GM21515 (cell line): Measurements from ENCODE around the gene DPYSL3.
A peak's percentile ranks its signal among the peaks of the same experiment; 100 is the strongest.

Experiments
- ATAC-seq: cut with Tn5 transposase; IDR thresholded peaks from one replicate; pipeline ENCODE4 v1.9.1; 2021; ENCODE audit not compliant: unreplicated experiment

The DPYSL3 gene

DNA sequence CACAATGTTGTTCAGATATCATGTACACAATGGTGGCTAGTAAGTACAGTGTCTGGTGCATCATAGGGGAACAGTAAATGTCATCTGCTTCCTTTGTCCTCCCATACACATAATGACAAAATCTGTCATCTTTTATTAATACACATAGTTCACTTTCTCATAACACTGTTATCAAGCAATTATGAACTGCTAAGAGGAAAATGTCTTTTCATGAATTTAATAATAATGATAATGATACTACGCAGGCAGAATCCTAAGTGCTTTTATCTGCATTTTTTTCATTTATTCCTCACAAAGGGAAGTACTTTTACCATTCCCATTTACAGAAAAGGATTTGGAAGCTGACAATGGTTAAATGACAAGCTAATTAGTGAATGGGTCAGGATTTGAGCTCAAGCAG, 35.7 kb downstream of the DPYSL3 start:
- no peak for ATAC-seq

DNA sequence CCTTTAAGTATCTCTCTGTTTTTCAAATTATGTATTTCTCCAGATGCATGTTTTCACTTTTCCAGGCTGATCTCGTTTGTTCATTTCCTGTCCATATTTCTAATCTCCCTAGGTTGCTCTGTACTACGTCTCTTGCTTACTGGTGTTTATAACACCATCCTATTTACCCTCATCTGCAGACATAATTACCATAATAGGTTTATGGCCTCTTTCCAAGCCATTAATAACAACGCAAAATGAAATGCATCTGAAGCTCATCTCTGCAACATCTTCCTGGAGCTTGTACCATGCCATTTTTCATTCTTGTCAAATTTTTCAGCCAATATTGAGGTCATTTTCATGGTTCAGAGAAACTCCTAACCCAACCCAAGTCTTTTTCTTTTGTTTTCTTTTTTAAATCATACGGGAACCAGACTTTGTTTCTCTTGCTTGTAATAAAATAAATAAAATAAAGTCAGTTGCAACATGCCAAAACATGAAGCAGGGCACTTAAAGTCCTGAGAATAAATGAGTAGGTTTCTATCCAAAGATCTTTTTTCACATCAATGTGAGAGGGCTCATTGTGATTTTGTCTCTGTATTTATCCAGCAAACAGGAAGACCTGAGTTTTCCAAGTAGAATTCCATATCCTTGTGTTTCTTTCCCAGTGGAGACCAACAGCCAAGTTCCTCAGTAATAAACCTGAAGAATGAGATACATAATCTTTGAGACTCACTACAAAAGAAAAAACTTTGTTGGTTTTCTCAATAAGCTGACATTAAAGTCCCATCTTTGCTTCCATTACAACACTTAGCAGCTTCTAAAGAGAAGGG, 37.0 kb downstream of the DPYSL3 start:
- no peak for ATAC-seq

- ATAC-seq, result no peak
Measured at GRCh38 chr5:147467973-147468508, 41.8 kb downstream of the DPYSL3 start.

DNA sequence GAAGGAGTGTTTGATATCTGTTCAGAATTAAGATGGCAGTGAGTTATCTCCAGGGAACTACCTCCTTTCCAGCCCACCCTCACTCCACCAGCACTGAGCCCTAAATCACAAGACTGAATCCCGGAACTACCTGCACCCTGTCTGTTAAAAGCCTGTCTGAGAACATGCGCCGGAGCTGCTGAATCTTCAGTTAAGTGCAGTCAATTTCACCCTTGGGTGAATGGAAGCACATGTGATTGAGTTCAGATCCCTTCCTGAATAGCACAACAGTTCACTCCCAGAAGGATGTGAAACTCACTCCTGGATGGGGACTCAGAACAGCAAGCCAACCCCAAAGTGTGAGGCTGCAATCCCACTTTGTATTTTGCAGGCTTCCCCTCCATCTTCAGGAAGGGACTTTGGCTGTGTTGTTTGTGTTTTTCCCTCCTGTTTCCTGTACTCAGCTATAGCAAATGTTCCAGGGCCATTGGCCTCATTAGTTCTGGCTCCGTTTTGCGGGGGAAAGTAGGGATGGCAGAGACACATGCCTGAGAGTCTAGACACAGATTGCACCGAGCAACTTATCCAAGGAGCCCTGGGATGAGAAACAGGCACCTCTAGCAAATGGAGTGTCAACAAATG, 43.4 kb downstream of the DPYSL3 start:
- no peak for ATAC-seq

DNA sequence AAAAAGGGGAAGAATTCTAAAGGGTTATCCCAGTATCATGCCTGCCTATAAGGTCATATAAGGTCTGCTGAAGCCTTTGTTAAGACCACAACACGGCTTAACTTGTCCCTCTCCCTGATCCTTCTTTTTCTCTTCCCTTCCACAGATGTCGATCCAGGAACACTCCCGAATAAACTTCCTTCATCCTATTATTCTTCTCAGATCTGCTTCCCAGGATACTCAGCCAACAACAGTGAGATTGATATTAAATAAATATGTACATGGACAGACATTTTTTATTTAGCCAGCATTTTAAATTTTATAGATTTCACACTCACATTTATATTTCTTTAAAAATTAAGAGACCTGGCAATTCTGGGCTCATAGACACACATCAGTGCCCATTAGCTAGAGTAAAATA, 44.1 kb downstream of the DPYSL3 start:
- no peak for ATAC-seq

DNA sequence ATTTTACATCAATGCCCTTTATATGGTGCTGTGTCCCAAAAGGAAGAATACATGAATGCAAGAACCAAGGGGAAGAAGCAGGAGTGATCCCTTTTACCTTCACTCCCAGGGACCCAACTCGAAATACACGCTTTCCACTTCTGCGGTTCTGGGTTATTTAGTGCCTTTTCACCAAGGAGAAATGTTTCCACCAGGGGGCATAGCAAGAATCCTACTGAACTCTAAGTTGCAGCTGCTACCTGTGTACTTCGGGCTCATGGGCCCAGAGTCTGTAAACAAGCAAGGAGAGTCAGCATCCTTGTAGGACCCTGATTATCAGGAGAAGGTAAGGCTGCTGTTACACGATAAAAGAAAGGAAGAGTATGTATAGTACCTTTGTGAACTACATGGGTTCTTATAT, 45.7 kb downstream of the DPYSL3 start:
- no peak for ATAC-seq

- no peak for ATAC-seq
Measured at GRCh38 chr5:147461915-147462314, 48.0 kb downstream of the DPYSL3 start.

- ATAC-seq, result no peak
Measured at GRCh38 chr5:147460380-147460779, 49.5 kb downstream of the DPYSL3 start.

DNA sequence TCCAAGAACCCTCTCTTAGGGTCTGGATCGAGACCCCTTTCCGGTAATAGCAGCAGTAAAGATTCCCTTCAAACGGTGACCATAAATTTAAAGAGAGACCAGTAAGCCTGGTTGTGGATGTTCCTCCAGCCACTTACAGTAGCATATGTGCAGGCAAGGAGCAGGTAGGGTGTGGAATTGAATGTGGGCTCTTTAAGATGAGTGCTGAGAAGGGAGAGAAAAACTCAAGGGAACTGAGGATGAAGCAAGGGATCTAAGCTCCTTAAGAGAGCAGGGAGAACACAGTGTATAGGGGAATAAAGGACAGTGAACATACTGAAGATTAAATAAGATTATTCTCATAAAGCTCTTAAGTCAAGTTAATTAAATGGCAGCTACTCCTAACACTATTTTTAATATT, 51.3 kb downstream of the DPYSL3 start:
- ATAC-seq, result no peak

DNA sequence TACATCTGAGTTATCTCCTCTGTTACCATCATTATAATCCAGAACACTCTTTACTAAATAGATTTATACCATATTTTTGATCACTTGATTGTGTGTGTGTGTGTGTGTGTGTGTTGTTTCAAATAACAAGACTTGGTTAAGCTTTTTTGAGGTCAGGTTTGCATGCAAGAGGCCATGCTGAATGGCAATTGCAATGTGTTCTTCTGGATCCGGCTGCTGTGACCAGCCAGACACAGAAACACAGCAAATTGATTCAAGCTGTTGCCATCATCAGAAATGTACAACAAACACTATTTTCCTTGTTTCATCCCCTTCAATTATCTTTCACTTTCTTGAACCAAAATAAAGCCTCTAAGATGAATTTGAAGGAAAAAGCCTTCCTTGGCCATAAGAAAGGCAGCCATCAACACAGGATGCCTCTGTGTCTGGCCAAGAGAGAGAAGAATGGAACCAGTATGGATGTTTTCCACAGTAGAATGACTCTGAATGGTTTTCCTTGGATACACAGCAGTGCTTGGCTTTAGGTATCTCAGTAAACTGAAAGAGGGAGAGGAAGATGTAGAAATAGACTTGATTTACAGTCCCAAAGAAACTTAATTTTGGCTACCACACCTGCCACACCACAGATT, 53.9 kb downstream of the DPYSL3 start:
- ATAC-seq, result no peak

DNA sequence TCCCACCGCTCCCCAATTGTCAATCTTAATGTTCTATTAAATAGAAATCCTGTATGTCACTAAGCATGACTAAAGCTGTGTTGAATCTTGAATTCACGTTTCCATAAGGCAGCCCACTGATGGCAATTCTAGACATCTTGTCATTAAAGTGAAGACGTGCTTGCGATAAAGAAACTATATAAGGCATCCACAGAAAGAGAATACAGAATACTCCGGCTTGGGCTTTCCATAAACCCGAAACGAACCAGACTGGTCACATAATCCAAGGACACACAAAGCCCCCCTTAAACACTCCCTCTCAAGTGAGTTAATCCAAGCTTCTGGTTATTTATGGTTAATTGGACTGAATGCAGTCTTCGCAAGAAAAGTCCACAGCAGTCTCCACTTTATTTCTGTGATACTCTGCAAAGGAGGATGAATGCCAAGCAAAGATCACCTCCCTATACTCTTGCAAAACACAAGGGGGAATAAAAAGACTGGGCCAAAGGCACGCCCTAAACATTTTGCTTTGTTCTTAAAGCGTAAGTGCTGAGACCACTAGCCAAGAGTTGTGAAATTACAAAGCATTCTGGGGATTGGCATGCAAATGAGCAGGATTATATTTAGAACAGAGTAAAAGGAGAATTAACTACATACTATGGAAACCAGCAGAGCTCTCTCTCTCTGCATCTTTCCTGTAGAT, 54.7 kb downstream of the DPYSL3 start:
- no peak for ATAC-seq

DNA sequence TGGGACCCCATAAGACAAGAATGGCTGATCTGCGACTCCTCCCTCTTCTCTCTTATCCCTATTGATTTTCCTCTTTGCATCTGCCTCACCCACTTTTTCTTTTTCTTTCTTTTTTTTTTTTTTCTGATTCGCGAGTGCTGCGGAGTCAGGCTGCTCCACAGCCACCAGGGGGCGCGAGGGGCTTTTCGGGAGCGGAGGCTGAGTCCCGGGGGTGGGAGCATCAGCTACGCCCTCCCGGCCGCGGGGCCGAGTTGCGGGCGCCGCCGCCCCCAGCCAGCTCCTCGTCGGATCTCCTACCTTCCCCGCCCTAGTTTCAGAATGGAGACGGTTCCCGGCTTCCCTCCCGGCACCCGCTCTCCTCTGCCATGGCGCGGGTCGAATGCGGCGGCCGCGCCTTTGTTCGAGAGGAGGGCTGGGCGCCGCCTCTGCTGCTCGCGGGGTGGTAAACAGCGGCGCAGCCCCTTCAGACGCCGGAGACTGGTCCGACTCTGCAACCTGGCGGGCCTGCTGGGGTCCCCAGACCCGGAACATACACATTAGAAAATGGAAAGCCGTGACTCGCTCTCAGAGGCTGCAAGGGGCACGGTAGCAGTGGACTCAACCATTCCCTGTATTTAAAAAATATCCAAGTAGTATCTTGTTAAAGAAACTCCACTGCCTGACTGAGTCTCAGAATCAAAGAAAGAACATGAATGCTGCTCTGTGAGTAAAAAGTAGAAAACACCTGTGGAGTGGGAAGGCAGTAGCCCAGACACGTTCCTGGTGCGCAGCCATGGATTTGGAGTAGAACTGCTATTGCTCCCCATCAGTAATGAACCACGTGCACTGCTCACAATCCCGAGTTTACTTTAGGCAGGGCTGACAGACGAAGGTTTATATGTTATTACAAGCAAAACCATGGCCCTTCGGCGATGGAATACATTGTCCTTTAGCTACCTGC, 55.7 kb downstream of the DPYSL3 start:
- ATAC-seq, result peak; percentile 78

DNA sequence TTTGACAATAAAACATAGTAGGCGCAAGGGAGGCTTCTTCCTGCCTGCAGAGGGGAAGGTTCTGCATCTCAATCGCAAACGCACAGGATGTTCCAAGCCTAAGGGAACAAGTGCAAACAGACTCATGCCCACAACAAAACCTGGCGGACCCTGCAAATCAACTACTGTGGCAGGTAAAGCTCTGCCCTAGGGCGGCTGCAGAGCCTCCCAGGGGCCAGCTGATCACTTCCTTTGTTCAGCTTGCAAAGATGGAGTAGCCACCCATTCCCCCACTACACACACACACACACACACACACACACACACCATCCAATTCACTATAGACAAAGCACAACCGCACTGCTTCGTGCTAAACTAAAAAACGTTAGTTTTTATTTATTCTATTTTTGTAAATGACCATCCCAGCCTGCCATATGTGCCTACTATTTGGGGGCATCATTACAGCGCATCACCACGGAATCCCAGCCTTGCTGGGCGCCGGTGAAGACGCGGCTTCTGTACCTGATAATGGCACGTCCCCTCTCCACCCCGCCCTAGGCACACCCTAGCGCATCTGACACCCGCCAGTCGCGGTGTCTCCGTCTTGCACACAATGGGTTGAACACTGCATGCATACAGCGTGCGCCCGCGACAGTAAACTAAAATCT, 57.6 kb downstream of the DPYSL3 start:
- no peak for ATAC-seq

- ATAC-seq, result no peak
Measured at GRCh38 chr5:147451193-147451592, 58.7 kb downstream of the DPYSL3 start.

GRCh38 chr5:147450606-147451005, 59.3 kb downstream of the DPYSL3 start:
- no peak for ATAC-seq

GRCh38 chr5:147448766-147449165, 61.1 kb downstream of the DPYSL3 start:
- no peak for ATAC-seq

DNA sequence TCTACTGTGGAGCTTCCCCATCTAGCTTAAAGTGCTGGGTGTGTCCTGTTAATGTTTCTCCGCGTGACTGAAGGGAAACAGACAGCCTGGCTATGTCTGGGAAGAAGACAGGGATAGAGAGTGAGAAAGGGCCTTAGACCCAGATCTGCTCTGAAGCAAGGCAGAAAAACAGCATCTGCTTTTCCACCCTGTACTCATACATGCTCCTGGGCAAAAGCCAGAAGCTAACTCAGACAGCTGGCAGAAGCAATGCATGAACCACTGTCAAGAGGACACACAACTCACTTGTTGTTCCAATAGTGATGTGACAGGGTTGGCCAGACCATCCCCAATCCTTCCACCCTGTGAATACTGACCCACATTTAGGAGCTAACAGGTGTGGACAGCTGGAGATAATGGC, 63.3 kb downstream of the DPYSL3 start:
- ATAC-seq, result no peak

DNA sequence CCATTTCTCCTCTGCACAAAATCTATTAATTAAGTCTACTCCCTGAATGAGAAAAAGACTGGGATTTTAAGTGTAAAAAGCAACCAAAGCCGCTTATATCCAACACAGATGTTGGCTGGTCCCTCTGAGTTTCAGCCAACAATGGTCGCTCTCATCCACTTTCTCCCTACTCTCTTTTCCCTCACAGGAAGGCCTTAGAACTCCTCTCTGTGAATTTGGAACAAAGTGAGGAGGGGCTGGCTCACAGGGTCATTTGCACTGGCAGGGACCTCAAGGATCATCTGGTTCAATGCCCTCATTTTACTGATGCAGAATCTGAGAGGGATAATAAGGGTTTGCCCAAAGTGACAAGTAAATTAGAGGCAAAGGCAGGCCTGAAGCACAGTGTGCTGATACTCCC, 64.0 kb downstream of the DPYSL3 start:
- ATAC-seq, result no peak

GRCh38 chr5:147445090-147445489, 64.8 kb downstream of the DPYSL3 start:
- no peak for ATAC-seq

GRCh38 chr5:147442224-147442623, 67.6 kb downstream of the DPYSL3 start:
- no peak for ATAC-seq
